IMR-90 (cell line): ENCODE data around the gene AGFG1.
"Not testable (repeated sequence)": the region's sequence is repeated elsewhere in the genome, so short reads cannot be mapped to it uniquely, and the experiment has no call there.

ENCODE experiments used
- RAD21 ChIP-seq: IDR thresholded peaks from 2 replicates; pipeline ENCODE4 v1.6.1; 2012; ENCODE audit warnings: low read length, improper control_type of control experiment
- RCOR1 ChIP-seq: IDR thresholded peaks from 2 replicates; pipeline ENCODE4 v1.6.1; 2012; ENCODE audit warnings: mild to moderate bottlenecking, low read length, improper control_type of control experiment; ENCODE audit not compliant: insufficient replicate concordance
- RFX5 ChIP-seq: IDR thresholded peaks from 2 replicates; pipeline ENCODE4 v1.8.0; 2012; ENCODE audit warnings: low read depth, mild to moderate bottlenecking, low read length, moderate library complexity
- TF ChIP-seq, protein P1 (sequence below): conservative IDR thresholded peaks from 2 replicates; pipeline ENCODE4 v1.5.1; 2012; ENCODE audit warnings: mild to moderate bottlenecking, low read depth, low read length, improper control_type of control experiment

DNA sequence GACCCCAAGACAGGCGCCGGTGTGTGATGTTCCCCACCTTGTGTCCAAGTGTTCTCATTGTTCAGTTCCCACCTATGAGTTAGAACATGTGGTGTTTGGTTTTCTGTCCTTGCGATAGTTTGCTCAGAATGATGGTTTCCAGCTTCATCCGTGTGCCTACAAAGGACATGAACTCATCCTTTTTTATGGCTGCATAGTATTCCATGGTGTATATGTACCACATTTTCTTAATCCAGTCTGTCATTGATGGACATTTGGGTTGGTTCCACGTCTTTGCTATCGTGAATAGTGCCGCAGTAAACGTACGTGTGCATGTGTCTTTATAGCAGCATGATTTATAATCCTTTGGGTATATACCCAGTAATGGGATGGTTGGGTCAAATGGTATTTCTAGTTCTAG, 68.4 kb downstream of the AGFG1 start:
- TF ChIP-seq RFX5, RAD21, RCOR1: not testable (repeated sequence)
- TF ChIP-seq, protein P1, sequence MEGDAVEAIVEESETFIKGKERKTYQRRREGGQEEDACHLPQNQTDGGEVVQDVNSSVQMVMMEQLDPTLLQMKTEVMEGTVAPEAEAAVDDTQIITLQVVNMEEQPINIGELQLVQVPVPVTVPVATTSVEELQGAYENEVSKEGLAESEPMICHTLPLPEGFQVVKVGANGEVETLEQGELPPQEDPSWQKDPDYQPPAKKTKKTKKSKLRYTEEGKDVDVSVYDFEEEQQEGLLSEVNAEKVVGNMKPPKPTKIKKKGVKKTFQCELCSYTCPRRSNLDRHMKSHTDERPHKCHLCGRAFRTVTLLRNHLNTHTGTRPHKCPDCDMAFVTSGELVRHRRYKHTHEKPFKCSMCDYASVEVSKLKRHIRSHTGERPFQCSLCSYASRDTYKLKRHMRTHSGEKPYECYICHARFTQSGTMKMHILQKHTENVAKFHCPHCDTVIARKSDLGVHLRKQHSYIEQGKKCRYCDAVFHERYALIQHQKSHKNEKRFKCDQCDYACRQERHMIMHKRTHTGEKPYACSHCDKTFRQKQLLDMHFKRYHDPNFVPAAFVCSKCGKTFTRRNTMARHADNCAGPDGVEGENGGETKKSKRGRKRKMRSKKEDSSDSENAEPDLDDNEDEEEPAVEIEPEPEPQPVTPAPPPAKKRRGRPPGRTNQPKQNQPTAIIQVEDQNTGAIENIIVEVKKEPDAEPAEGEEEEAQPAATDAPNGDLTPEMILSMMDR = not testable (repeated sequence)
